IPS-18c (cell line): Measurements from ENCODE around the gene VTN.

Experiments
- H3K4me3 ChIP-seq: 2 replicates; pipeline ENCODE4 v1.7.0; 2013; ENCODE audit warnings: low read depth, mild to moderate bottlenecking, low read length, moderate library complexity; ENCODE audit not compliant: insufficient read depth
- H3K9me3 ChIP-seq: one replicate; pipeline ENCODE4 v1.6.1; 2013; ENCODE audit warnings: mild to moderate bottlenecking, low read length, moderate library complexity; ENCODE audit not compliant: control insufficient read depth, insufficient read depth

VTN gene

GRCh38 chr17:28335959-28336871 is 33.9 kb downstream of the VTN start:
- Histone ChIP-seq H3K9me3 (no peaks in the 10 kb centered on the region), H3K4me3 (peak overlapping the region; percentile 93)

DNA sequence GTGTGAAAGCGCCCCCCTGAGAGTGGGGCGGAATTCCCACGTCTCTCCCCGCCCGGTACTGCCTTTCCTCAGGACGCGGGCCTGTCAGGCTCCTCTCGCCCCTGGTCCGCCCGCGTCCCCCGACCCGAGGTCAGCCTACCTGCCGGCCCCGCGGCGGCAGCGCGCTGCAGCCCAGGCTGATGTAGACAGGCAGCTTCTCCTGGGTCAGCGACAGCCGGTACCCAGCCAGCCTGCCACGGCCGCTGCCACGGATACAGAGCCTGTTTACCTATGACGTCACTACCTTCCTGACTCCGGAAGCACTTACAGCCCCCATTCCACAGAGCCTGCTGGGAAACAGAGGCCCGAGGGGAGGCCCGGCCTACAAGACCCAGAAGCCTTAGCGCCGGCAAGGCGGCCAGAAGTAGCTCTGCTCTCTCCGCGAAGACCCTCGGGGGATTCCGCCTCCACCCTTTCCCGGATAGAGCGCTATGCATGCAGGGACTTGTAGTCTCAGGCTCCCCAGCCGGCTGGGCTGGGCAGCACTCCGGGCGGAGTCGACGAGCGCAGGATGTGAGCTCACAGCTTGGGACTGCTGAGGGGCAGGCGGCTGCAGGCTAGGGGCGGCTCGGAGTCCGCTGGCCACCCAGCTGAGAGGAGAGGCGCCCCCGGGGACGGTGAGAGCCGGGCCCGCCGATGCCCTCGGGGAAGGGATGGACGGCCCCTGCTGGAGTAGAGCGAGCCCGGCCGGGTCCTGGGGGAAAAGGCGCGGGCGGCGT is 34.7 kb downstream of the VTN start, which contains the start of the genes IFT20 and TNFAIP1:
Gene IFT20 (minus strand): TSS at position 272 of the 758 bp plus-strand sequence. CDS start 3,487 bp downstream, outside the sequence.
Gene TNFAIP1 (plus strand): TSS at position 561 of the 758 bp plus-strand sequence. CDS start 3,761 bp downstream, outside the sequence.
- Histone ChIP-seq H3K4me3 (peak within 1 kb of the TSS; percentile 93), H3K9me3 (no peaks in the 10 kb centered on the region)

DNA sequence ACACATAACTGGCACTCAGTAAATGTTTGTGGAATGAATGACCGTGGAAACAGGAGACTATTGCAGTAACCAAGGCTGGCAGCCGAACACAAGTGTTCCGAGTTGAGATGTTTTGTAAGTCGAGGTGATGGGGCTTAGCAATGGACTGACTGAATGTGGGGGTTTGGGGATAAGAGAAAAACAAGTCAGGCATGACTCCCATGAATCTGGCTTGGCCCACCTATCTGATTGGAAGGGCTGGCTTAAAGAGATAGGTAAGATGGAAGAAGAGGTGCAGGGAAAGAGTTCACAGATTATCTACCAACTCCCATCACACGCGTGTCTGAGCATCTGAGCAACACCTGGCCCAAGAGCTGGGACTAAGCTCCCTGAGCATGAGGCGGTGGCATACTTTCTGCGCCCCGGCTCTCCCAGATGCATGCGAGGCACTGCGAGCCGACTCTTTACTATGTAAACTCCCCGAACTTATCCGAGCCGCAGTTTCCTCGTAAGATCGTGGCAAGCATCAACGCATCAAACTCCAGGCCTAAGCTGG is 35.4 kb downstream of the VTN start:
- H3K9me3 ChIP-seq, result no peaks in the 10 kb centered on the region
- H3K4me3 ChIP-seq, result peak overlapping the region; percentile 93

DNA sequence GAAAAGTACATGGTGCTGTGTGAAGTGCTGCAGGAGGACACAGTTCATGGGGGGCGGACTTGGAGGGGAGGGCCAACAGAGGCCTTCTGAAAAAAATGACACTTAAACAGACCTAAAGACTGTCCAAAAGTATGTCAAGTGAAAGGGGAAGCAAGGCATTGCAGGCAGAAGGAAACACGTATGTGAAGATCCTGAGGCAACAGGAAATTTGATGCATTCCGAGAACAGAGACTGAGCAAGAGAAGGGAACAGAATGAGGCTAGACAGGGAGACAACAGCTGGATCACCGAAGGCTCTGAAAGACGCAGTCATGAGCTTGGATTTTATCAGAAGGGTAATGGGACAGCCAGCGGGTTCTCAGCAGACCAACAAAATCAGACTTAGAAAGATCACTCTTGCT is 35.9 kb downstream of the VTN start:
- peak overlapping the region; percentile 93 for H3K4me3 ChIP-seq
- H3K9me3 ChIP-seq, result no peaks in the 10 kb centered on the region

GRCh38 chr17:28333083-28333746 is 36.9 kb downstream of the VTN start:
- Histone ChIP-seq H3K9me3 (no peaks in the 10 kb centered on the region), H3K4me3 (no peak overlapping the region)

- Histone ChIP-seq H3K4me3 (no peak overlapping the region), H3K9me3 (no peaks in the 10 kb centered on the region)
Measured at GRCh38 chr17:28331891-28332420, 38.2 kb downstream of the VTN start.

DNA sequence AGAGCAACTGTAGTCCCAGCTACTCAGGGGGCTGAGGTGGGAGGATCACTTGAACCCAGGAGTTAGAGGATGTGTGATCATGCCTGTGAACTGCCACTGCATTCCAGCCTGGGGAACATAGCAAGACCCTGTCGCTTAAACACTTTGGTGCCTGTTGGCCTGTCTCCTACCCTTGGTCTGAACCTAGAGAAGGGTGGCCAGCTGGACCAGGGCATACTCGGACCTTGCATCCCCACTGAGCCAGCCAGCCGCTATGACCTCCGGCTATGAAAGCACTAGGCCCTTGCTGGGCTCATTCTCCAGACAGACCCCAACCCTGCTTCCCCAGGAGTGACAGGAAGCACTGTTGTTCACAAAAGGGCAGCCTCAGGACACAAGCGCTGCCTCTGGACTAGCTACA is 39.4 kb downstream of the VTN start:
- H3K9me3 ChIP-seq, result peaks cover 2% of the 10 kb centered on the region
- no peak overlapping the region for H3K4me3 ChIP-seq

GRCh38 chr17:28328325-28328724 is 41.8 kb downstream of the VTN start:
- H3K9me3 ChIP-seq, result peaks cover 2% of the 10 kb centered on the region
- no peak overlapping the region for H3K4me3 ChIP-seq

DNA sequence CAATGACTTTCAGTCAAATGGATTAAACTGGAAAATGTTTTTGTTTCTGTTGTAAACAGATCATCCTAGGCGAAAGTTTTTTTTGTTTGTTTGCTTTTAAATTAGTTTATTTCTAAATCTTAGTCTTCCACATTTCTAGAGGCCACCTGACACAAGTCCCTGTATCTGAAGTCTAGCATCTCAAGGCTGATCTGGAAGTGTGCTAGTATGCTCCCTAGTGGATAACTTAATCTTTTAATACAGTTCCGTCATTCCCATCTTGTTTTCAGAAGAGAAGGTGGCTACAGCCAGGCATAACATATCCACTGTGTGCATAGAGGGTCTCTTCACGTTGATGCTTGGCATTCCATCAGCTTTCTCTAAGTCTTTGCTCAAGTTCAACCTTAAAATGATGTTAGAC is 42.4 kb downstream of the VTN start:
- Histone ChIP-seq H3K4me3 (no peak overlapping the region), H3K9me3 (peaks cover 2% of the 10 kb centered on the region)

- H3K4me3 ChIP-seq, result no peak overlapping the region
- peaks cover 2% of the 10 kb centered on the region for H3K9me3 ChIP-seq
Measured at GRCh38 chr17:28327031-28327607, 43.0 kb downstream of the VTN start.

DNA sequence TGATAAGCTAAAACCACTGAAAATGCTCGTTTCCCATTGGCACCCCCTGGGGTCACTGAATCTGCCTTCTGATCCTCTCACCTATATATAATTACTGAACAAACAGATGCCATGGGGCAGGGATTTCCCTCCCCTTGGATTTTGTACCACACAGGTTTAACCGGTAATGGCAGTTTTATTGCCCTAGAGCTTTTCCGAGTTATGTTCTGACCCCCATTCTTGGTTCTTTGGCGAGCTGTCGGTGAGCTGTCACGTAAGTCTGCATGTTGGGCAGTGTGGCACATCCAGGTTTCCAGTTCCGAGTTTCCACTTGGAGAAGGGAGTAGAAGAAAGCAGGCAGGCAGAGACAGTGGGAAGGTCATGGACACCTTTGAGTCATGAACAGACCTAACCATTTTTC is 44.0 kb downstream of the VTN start:
- no peak overlapping the region for H3K4me3 ChIP-seq

GRCh38 chr17:28325211-28325610 is 44.9 kb downstream of the VTN start:
- Histone ChIP-seq H3K4me3 (no peak overlapping the region), H3K9me3 (peaks cover 2% of the 10 kb centered on the region)

More for the DNA sequence above, 44.0 kb downstream of the VTN start:
- H3K9me3 ChIP-seq, result peaks cover 2% of the 10 kb centered on the region

DNA sequence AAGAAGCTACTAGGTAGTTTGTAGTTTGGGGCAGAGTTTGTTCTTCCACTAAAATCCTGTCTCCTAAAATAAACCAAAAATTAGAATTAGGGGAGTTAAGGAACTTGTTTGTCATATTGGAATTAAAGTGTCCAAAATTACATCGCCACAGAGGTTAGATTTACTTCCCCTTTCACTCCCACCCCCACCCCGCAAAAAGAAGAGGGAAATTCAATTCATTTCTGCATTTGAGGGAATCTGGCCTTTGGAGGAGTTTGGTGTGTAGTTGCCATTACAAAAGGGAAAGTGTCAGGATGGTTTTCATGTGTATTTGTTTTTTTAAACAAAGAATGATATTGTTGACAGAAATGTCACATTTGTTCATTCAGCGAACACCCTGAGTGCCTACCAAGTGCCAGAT is 45.3 kb downstream of the VTN start:
- peaks cover 2% of the 10 kb centered on the region for H3K9me3 ChIP-seq
- H3K4me3 ChIP-seq, result no peak overlapping the region

- peaks cover 2% of the 10 kb centered on the region for H3K9me3 ChIP-seq
- H3K4me3 ChIP-seq, result no peak overlapping the region
Measured at GRCh38 chr17:28324267-28324745, 45.8 kb downstream of the VTN start.

DNA sequence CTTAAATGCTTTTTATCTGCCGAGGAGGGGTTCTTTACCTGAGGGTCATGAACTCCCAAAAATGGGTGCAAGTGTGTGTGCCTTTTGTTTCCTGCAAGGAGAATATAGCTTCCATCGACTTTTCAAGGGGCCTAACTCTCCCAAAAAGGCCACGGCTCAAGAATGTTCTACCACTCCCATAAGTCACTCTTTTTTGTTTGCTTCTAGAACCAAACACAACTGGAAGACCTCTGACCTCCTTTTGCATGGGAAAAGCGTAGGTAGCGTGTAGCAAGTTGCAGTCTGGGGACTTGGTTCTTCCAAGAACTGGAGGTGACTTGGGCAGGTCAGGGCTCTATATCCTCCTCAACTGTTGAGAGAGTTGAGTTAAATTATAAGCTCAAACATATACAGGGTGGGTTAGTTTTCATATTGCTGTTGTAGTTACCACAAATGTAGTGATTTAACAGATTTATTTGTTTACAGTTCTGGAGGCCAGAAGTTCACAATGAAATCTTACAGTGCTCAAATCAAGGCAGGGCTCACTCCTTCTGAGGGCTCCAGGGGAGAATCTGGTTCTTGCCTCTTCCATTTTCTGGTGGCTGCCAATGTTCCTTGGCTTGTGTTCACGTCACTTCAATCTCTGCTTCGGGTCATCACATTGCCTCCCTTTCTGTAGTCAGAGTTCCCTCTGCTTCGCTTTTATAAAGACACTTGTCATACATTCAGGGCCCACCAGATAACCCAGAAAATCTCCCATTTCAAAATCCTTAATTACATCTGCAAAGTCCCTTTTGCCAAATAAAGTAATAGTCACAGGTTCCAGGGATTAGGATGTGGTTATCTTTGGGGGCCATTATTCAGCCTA is 49.7 kb downstream of the VTN start:
- Histone ChIP-seq H3K9me3 (no peaks in the 10 kb centered on the region), H3K4me3 (peak overlapping the region; percentile 81)

DNA sequence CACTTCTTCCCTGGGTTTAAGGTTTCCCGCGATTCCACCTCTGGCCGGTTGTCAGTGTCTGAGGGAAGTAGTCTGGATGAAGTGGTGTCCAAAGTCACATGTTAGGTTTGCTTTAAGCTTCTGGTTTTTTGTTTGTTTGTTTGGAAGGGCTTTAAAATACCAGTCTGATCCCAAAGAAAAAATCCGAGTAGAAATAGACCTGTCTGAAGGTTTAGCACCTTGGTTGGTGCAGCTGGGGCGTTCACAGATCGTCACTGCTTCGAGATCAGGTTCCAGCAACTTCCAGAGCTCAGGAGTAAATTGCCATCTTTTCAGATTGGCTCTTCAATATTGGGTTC is 50.5 kb downstream of the VTN start:
- no peaks in the 10 kb centered on the region for H3K9me3 ChIP-seq
- H3K4me3 ChIP-seq, result peak overlapping the region; percentile 81
